CD4-positive, alpha-beta memory T cell (primary cell): ENCODE measurements around the gene SORT1. TPM values are rescaled to one million over a fixed set of nuclear protein-coding genes. Genes with fewer than 3 reads are reported as not detected.
A peak's percentile ranks its signal among the peaks of the same experiment; 100 is the strongest.

ENCODE experiments used
- CTCF ChIA-PET: fragments of 350-600 bp; sonication (Branson Sonifier 250); formaldehyde crosslinking; loops from one replicate; lab custom pipeline; 2021; ENCODE audit warnings: inconsistent platforms; ENCODE audit not compliant: partially characterized antibody; lab: Charles Lee
- POLR2A ChIA-PET: fragments of 350-600 bp; sonication (Branson Sonifier 250); formaldehyde crosslinking; loops from one replicate; lab custom pipeline; 2021; ENCODE audit not compliant: partially characterized antibody; lab: Charles Lee
- DNase-seq, 5 donors: peaks; one replicate each; pipeline versions ENCODE4 v3.0.0 to v3.0.0-alpha.2; 2020 to 2022; ENCODE audit warnings: mixed read lengths in 1 of 5
- H3K27ac ChIP-seq: one replicate; pipeline ENCODE4 v1.7.0; 2013; ENCODE audit warnings: low read depth, low read length
- H3K27me3 ChIP-seq: 2 replicates; pipeline ENCODE4 v1.7.0; 2013; ENCODE audit warnings: mild to moderate bottlenecking, low read length, moderate library complexity; ENCODE audit not compliant: insufficient read depth
- H3K36me3 ChIP-seq: 2 replicates; pipeline ENCODE4 v1.7.0; 2013; ENCODE audit warnings: mild to moderate bottlenecking, low read length, moderate library complexity; ENCODE audit not compliant: insufficient read depth
- H3K4me1 ChIP-seq: 2 replicates; pipeline ENCODE4 v1.7.0; 2013; ENCODE audit warnings: mild to moderate bottlenecking, low read length, moderate library complexity; ENCODE audit not compliant: insufficient read depth
- H3K4me3 ChIP-seq, 2 donors: one replicate each; pipeline ENCODE4 v1.7.0; 2013; ENCODE audit warnings: low read length in 2 of 2, mild to moderate bottlenecking in 1 of 2
- H3K9me3 ChIP-seq, 2 donors: one replicate each; pipeline ENCODE4 v1.7.0; 2013; ENCODE audit warnings: low read length in 2 of 2, control low read depth in 1 of 2; ENCODE audit not compliant: control insufficient read depth in 1 of 2
- H3K27ac Mint-ChIP-seq, 7 donors: one replicate each; pipeline ENCODE4 v1.8.0; 2020 to 2021; ENCODE audit warnings: mixed read lengths in 7 of 7, mild to moderate bottlenecking in 6 of 7, inconsistent platforms in 3 of 7, moderate library complexity in 3 of 7
- H3K27me3 Mint-ChIP-seq, 2 donors: one replicate each; pipeline ENCODE4 v1.8.0; 2020 to 2021; ENCODE audit warnings: mixed read lengths in 2 of 2
- H3K36me3 Mint-ChIP-seq, 2 donors: one replicate each; pipeline ENCODE4 v1.8.0; 2020 to 2021; ENCODE audit warnings: mixed read lengths in 2 of 2, inconsistent platforms in 1 of 2, mild to moderate bottlenecking in 1 of 2
- H3K4me1 Mint-ChIP-seq, 4 donors: one replicate each; pipeline ENCODE4 v1.8.0; 2020 to 2021; ENCODE audit warnings: mixed read lengths in 4 of 4, mild to moderate bottlenecking in 1 of 4
- H3K4me3 Mint-ChIP-seq, 8 donors: one replicate each; pipeline ENCODE4 v1.8.0; 2020 to 2021; ENCODE audit warnings: mixed read lengths in 8 of 8, mild to moderate bottlenecking in 7 of 8, moderate library complexity in 6 of 8, inconsistent platforms in 3 of 8
- H3K9me3 Mint-ChIP-seq, 8 donors: one replicate each; pipeline ENCODE4 v1.8.0; 2020 to 2021; ENCODE audit warnings: mixed read lengths in 8 of 8, mild to moderate bottlenecking in 5 of 8, inconsistent platforms in 3 of 8, moderate library complexity in 1 of 8
- intact Hi-C: fragments of 100-400 bp; cut with micrococcal nuclease; formaldehyde crosslinking; loops from one replicate; pipeline ENCODE4 v1.15.1; 2023
- polyA plus RNA-seq, 2 donors: library from polyadenylated mRNA; unstranded; fragments of 300-500 nt; fragmentation: Illumina TruSeq; gene quantifications; one replicate each; pipeline ENCODE4 v1.2.3, GENCODE V29; 2021
- total RNA-seq, 2 experiments: library from RNA; stranded (reverse); gene quantifications; one replicate each; pipeline ENCODE4 v1.2.3, GENCODE V29; 2021

The SORT1 gene
- total and polyA plus RNA-seq, 4 experiments from 2014 or later: 0.69 to 0.93 TPM; not detected in 2

- H3K27me3 Mint-ChIP-seq: peaks cover 0 to 2% of the 10 kb centered on the region in 2 donors
- CTCF ChIA-PET: interaction anchor here (0.6 to 5.0 kb wide), 11 partner anchors 13 to 268 kb away, joined by 3 to 45 read pairs (median 4); partner anchors contain the start of genes PSRC1 and SORT1
- no peaks in the 10 kb centered on the region for H3K36me3 Mint-ChIP-seq
- H3K4me3 Mint-ChIP-seq: no peak overlapping the region
- Histone ChIP-seq H3K36me3 (no peaks in the 10 kb centered on the region), H3K9me3 (no peaks in the 10 kb centered on the region), H3K27ac (no peak overlapping the region), H3K4me1 (no peaks in the 10 kb centered on the region), H3K27me3 (no peaks in the 10 kb centered on the region), H3K4me3 (no peak overlapping the region)
- peaks cover 0 to 4% (median 2%) of the 10 kb centered on the region in 4 donors for H3K4me1 Mint-ChIP-seq
- DNase-seq: no peak
- intact Hi-C loops: no loop called here
- POLR2A ChIA-PET: no interaction called here
- H3K27ac Mint-ChIP-seq: no peak overlapping the region
- H3K9me3 Mint-ChIP-seq: no peaks in the 10 kb centered on the region
Measured at GRCh38 chr1:109265016-109265415, 132.7 kb downstream of the SORT1 start.

DNA sequence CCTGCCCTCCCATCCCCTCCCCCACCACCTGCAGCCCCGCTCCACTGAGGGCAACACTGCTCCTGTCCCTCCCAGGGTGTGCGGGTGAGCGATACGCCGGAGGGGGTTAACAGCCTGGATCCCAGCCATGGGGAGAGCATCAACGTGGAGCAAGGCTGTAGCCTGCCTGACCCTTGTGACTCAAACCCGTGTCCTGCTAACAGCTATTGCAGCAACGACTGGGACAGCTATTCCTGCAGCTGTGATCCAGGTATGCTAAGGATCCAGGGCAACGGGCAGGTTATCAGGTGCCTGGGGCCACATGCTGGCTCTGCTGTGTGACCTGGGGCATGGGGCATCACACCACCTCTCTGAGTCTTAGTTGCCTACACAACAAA is 133.4 kb downstream of the SORT1 start:
- Histone ChIP-seq H3K4me3 (no peak overlapping the region), H3K27ac (no peak overlapping the region), H3K9me3 (no peaks in the 10 kb centered on the region), H3K36me3 (no peaks in the 10 kb centered on the region), H3K4me1 (no peaks in the 10 kb centered on the region), H3K27me3 (no peaks in the 10 kb centered on the region)
- DNase-seq: no peak
- ChIA-PET CTCF (interaction anchor here (0.7 to 5.0 kb wide), 16 partner anchors 10 to 376 kb away, joined by 3 to 45 read pairs (median 4); partner anchors contain the start of genes PSRC1 and SORT1), POLR2A (no interaction called here)
- intact Hi-C loops: loop anchor here (5.0 kb wide), 1 partner anchor 228 kb away; the partner anchor contains the start of gene CYB561D1
- Mint-ChIP-seq H3K9me3 (peaks cover 0 to 1% (median 0%) of the 10 kb centered on the region in 8 donors), H3K27ac (no peak overlapping the region), H3K4me3 (no peak overlapping the region), H3K36me3 (no peaks in the 10 kb centered on the region), H3K4me1 (peaks cover 0 to 4% (median under 1%) of the 10 kb centered on the region in 4 donors), H3K27me3 (peaks cover 0 to 2% of the 10 kb centered on the region in 2 donors)

DNA sequence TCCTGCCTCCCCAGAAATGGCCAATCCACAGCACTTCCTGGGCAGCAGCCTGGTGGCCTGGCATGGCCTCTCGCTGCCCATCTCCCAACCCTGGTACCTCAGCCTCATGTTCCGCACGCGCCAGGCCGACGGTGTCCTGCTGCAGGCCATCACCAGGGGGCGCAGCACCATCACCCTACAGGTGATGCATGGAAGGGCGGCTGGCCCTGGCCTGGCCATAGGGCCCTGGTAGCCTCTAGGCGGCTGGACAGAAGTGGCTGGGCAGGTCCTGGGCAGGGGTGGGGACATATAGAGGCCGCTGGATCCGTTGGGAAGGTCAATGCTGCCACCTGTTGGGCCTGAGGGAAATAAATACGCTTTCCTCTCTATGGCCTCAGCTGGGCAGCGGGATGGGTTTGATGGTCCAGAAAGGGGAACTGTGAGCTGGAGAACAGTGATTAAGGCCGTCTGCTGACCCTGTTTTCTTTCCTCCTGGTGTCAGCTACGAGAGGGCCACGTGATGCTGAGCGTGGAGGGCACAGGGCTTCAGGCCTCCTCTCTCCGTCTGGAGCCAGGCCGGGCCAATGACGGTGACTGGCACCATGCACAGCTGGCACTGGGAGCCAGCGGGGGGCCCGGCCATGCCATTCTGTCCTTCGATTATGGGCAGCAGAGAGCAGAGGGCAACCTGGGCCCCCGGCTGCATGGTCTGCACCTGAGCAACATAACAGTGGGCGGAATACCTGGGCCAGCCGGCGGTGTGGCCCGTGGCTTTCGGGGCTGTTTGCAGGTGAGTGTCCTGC is 133.9 kb downstream of the SORT1 start:
- no peaks in the 10 kb centered on the region for H3K27me3 ChIP-seq
- Mint-ChIP-seq H3K9me3 (peaks cover 0 to 1% (median 0%) of the 10 kb centered on the region in 8 donors), H3K36me3 (no peaks in the 10 kb centered on the region), H3K27ac (peak overlapping the region in 1 of 7 donors; percentile 75), H3K27me3 (peaks cover 0 to 2% of the 10 kb centered on the region in 2 donors), H3K4me3 (no peak overlapping the region), H3K4me1 (peaks cover 0 to 4% (median under 1%) of the 10 kb centered on the region in 4 donors)
- H3K4me3 ChIP-seq: no peak overlapping the region
- POLR2A ChIA-PET: no interaction called here
- CTCF ChIA-PET: interaction anchor here (0.6 to 5.0 kb wide), 19 partner anchors 10 to 376 kb away, joined by 3 to 45 read pairs (median 3); partner anchors contain the start of genes PSRC1 and SORT1
- H3K27ac ChIP-seq: no peak overlapping the region
- no peaks in the 10 kb centered on the region for H3K9me3 ChIP-seq
- H3K4me1 ChIP-seq: no peaks in the 10 kb centered on the region
- intact Hi-C loops: loop anchor here (1.0 to 5.0 kb wide), 3 partner anchors 136 to 269 kb away; partner anchors contain the start of gene CYB561D1
- peak; percentile 59 to 70 (median 67) for DNase-seq
- H3K36me3 ChIP-seq: no peaks in the 10 kb centered on the region

DNA sequence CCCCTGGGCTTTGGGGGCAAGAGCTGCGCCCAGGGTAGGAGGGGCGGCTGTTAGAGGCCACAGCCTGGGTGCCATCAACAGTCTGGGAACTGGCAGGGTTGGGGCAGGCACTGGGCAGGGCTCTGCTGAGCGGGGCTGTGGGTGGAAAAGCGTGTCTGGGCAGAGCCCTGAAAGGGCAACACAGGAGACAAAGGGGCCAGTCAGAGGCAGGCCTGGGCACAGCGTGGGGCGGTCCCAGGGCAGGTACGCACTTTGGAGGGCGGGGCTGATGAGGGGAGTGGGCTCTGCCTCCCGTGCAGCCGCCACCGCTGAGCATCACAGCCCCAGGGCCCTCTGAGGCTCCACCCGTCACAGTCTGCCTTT is 134.5 kb downstream of the SORT1 start:
- peaks cover 0 to 4% (median under 1%) of the 10 kb centered on the region in 4 donors for H3K4me1 Mint-ChIP-seq
- ChIA-PET POLR2A (no interaction called here), CTCF (interaction anchor here (0.6 to 5.0 kb wide), 7 partner anchors 9 to 270 kb away, joined by 3 to 45 read pairs (median 3); partner anchors contain the start of gene SORT1)
- H3K27me3 Mint-ChIP-seq: peaks cover 0 to 2% of the 10 kb centered on the region in 2 donors
- H3K27ac Mint-ChIP-seq: peak overlapping the region in 1 of 7 donors; percentile 75
- peaks cover 0 to 1% (median 0%) of the 10 kb centered on the region in 8 donors for H3K9me3 Mint-ChIP-seq
- Histone ChIP-seq H3K4me3 (no peak overlapping the region), H3K27me3 (no peaks in the 10 kb centered on the region), H3K36me3 (no peaks in the 10 kb centered on the region), H3K27ac (no peak overlapping the region), H3K4me1 (no peaks in the 10 kb centered on the region), H3K9me3 (no peaks in the 10 kb centered on the region)
- no peak for DNase-seq
- intact Hi-C loops: loop anchor here (1.0 to 5.0 kb wide), 3 partner anchors 136 to 269 kb away; partner anchors contain the start of gene CYB561D1
- H3K4me3 Mint-ChIP-seq: no peak overlapping the region
- no peaks in the 10 kb centered on the region for H3K36me3 Mint-ChIP-seq

- no peaks in the 10 kb centered on the region for H3K27me3 ChIP-seq
- DNase-seq: no peak
- Mint-ChIP-seq H3K27me3 (peaks cover 0 to 2% of the 10 kb centered on the region in 2 donors), H3K9me3 (peaks cover 0 to 1% (median 0%) of the 10 kb centered on the region in 8 donors), H3K4me1 (peaks cover 0 to 4% (median 2%) of the 10 kb centered on the region in 4 donors), H3K36me3 (no peaks in the 10 kb centered on the region), H3K27ac (no peak overlapping the region), H3K4me3 (no peak overlapping the region)
- H3K36me3 ChIP-seq: no peaks in the 10 kb centered on the region
- H3K4me1 ChIP-seq: no peaks in the 10 kb centered on the region
- H3K4me3 ChIP-seq: no peak overlapping the region
- POLR2A ChIA-PET: no interaction called here
- CTCF ChIA-PET: interaction anchor here (1.2 to 5.0 kb wide), 4 partner anchors 55 to 271 kb away, joined by 3 to 45 read pairs (median 22); partner anchors contain the start of gene SORT1
- intact Hi-C loops: loop anchor here (1.0 to 5.0 kb wide), 3 partner anchors 137 to 270 kb away; partner anchors contain the start of gene CYB561D1
- no peak overlapping the region for H3K27ac ChIP-seq
- no peaks in the 10 kb centered on the region for H3K9me3 ChIP-seq
Measured at GRCh38 chr1:109262231-109263055, 135.3 kb downstream of the SORT1 start.

GRCh38 chr1:109261578-109261977 is 136.1 kb downstream of the SORT1 start:
- no peak overlapping the region for H3K27ac Mint-ChIP-seq
- POLR2A ChIA-PET: no interaction called here
- H3K27me3 Mint-ChIP-seq: peaks cover 0 to 2% of the 10 kb centered on the region in 2 donors
- intact Hi-C loops: loop anchor here (5.0 kb wide), 1 partner anchor 231 kb away; the partner anchor contains the start of gene CYB561D1
- CTCF ChIA-PET: interaction anchor here (0.7 to 1.6 kb wide), 3 partner anchors 15 to 270 kb away, joined by 3 to 5 read pairs (median 4); no protein-coding TSS in a partner anchor
- no peaks in the 10 kb centered on the region for H3K4me1 ChIP-seq
- peaks cover 0 to 9% (median 3%) of the 10 kb centered on the region in 4 donors for H3K4me1 Mint-ChIP-seq
- H3K9me3 Mint-ChIP-seq: peaks cover 0 to 3% (median 0%) of the 10 kb centered on the region in 8 donors
- H3K36me3 ChIP-seq: no peaks in the 10 kb centered on the region
- no peaks in the 10 kb centered on the region for H3K9me3 ChIP-seq
- no peak overlapping the region for H3K27ac ChIP-seq
- H3K27me3 ChIP-seq: no peaks in the 10 kb centered on the region
- no peak overlapping the region for H3K4me3 Mint-ChIP-seq
- H3K36me3 Mint-ChIP-seq: no peaks in the 10 kb centered on the region
- no peak overlapping the region for H3K4me3 ChIP-seq
- no peak for DNase-seq
